Measurements from ENCODE around the gene ASB18.

DNA sequence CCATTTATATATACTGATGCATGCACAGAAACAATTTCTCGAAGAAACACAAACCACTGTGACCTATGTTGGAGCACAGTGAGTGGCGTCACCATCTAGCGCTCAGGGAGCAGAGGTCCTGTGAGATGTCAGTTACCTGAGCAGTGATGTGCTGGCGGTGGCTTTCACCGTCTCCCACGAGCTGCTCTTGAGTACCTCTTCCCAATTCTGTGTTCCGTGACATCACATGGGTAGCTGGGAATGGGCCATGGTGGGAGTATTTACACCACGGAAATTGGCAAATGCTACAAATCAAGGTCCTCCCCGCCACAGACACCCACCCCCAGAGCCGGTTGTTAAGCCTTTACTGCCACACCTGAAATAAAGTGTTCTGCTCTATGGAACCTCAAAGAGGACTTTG lies 120.4 kb downstream of the ASB18 start:
- no peak for TF ChIP-seq POLR2AphosphoS5 (IDR thresholded peaks at IDR 0.05; ENCODE audit: borderline replicate concordance, low read depth, low read length)
- TF ChIP-seq EZH2 (IDR thresholded peaks at IDR 0.05): no peak
